Fibroblast of peridontal ligament (primary cell): ENCODE data around the gene USP37.

ENCODE experiments used
- DNase-seq: peaks from one replicate; pipeline ENCODE4 v3.0.0-alpha.2; 2010; ENCODE audit errors: extremely low read depth

The USP37 gene

DNA sequence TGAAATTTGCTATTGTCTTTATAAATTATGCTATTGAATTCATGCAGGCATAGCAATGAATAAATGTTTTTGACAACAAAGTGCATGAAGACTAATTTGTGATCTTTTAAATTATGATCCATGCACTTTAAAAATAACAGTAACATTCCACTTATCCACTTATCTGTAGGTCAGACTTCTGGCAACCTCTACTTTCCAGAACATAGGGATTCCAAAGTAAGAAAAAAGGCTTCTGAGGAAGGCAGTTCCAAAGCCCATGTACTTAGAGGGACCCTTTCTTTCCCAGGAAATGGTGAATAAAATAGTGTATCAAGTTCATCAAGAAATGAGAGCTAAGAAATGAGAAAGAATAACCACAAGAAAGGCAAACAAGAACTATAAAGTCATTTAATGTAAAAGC lies 90.9 kb downstream of the USP37 start:
- no peak for DNase-seq

DNA sequence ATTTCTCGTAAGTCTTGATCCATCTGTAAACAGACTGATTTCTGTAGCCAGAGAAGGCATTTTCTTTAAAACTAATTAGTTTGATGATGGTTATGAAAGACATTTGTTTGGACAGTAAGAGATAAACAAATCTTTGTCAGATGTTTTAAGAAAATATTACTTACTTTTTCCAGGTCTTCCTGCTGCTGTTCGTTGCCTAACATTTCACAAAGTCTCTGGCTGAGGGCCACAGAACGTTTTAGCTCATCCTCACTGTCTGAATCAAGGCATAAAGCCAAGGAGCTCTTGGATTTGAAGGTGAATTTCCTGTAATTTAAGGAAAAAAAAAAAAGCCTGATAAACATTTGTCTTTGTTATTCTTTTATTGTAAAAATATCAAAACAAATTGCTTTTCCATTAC lies 91.5 kb downstream of the USP37 start:
- peak; percentile 10 for DNase-seq

GRCh38 chr2:218474527-218474926 lies 93.6 kb downstream of the USP37 start:
- DNase-seq, result no peak

DNA sequence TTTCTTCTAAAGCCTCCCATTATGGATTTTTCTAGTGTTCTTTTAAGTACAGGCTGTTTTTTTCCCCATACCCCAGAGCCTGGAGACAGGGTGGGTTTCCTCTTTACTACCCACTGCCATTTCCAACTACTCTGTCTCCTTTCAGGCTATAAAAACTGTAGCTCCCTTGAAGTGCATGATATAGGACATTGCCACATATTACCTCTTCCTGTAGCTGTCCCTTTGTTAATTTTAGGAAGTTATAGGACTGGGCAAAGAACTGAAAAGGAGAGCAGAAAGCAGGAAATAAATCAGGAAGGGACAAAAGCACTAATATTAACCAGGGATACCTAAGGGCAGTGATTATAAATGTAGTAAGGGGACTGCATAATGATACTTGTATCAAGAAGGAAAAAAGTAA lies 95.2 kb downstream of the USP37 start:
- DNase-seq, result no peak

DNA sequence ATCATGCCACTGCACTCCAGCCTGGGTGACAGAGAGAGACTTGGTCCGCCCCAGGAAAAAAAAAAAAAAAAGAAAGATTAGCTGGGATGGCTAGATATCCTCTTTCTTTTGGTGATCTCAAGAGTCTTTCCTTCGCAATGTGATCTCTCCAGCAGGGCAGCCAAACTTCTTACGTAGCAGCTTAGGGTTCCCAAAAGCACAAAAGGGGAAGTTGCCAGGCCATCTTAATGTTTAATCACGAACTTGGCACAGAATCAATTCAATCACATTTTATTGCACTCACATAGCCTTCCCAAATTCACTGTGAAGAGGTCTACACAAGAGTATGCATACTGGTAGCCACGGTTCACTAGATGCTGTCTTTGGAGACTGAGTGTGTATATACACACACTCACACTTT lies 96.2 kb downstream of the USP37 start:
- no peak for DNase-seq

- no peak for DNase-seq
Measured at GRCh38 chr2:218471036-218471435, 97.1 kb downstream of the USP37 start.

DNA sequence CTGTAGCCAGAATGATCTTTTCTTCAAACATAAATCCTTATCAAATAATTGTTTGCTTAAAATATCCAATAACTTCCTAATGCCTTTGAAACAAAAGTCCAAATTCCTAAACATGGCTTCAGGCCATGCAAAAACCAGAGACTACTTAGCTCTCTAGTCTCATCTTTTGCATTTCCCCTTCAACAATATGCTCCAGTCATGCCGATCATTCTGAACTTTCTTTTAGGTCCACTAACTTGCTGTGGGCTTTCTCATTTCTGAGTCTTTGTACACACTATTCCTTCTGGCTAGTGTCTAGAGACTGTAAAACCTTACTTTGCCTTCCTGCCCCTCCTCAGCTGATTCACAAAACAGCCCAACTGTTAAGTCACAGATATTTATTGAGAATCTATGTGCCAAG lies 97.7 kb downstream of the USP37 start:
- DNase-seq, result no peak

DNA sequence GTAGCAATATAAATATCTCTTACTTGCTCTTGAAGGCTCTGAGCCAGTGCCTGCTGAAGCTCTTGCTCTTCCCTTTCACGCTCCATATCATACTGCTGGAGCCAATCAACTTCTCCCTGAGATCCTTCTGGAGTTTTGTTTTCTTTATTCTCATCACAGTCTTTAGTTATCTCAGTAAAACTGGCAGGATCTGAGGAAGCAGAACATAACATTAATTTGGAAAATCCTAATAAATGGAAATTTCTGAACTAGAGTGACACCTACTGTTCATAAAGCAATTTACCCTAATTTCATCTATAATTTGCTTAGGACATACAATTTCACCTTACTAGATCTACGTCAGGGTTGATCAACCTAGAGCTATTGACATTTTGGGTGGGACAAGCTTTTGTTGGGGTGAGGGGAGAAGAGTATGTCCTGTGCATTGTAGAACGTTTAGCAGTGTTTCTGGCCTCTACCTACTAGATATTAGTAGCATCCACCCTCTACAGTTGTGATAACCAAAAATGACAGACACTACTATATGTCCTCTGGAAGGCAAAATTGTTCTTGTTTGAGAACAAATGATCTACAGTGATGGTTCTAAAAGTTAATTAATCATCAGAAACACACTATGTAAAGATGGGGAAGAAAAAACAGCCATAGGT lies 102.0 kb downstream of the USP37 start:
- DNase-seq, result peak; percentile 60

- DNase-seq, result no peak
Measured at GRCh38 chr2:218458598-218458997, 109.6 kb downstream of the USP37 start.

GRCh38 chr2:218456849-218457248 lies 111.3 kb downstream of the USP37 start:
- DNase-seq, result no peak

DNA sequence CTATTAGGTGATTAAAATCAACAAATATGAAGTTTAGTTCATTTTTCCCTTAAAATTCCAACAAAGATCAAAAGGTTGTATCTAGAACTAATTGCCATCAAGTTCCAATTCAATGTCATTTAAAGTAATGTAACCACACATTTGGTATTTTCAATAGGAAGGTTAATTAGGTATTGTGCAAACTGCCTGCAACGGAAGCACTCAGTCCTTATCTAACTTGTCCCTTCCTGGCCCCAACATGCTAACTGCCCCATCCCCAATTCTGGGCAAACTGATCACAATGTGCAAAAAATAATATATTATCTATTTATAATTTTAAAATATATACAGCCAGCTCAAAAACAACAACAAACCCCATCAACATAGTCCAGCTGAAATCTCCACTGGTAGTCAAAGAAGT lies 116.1 kb downstream of the USP37 start:
- DNase-seq, result no peak

GRCh38 chr2:218448934-218449333 lies 119.2 kb downstream of the USP37 start:
- DNase-seq, result peak; percentile 7

GRCh38 chr2:218447072-218447471 lies 121.1 kb downstream of the USP37 start:
- no peak for DNase-seq

GRCh38 chr2:218446547-218446946 lies 121.6 kb downstream of the USP37 start:
- DNase-seq, result no peak

GRCh38 chr2:218445602-218446001 lies 122.5 kb downstream of the USP37 start:
- no peak for DNase-seq

GRCh38 chr2:218444692-218445357 lies 123.3 kb downstream of the USP37 start:
- no peak for DNase-seq

GRCh38 chr2:218438596-218438995 lies 129.6 kb downstream of the USP37 start:
- peak; percentile 4 for DNase-seq

DNA sequence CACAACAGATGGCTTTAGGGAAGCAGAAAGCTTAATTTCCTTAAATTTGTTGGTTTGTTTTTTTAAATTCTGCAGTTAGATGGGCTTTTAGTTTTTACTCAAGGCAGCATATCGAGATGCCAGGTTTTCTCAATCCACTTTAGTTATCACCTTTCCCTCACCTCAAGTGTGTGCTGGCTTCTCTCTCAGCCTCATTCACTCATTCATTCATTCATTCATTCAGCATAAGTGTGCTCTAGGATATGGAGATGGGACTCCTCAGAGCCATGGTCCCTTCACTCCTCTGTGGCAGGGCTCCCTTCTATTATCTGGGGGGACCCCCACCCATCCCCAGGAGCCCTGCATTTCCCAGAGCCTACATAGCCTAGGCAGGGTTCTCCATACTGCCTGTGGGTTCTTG lies 130.2 kb downstream of the USP37 start:
- DNase-seq, result no peak

GRCh38 chr2:218436992-218437391 lies 131.2 kb downstream of the USP37 start:
- no peak for DNase-seq

DNA sequence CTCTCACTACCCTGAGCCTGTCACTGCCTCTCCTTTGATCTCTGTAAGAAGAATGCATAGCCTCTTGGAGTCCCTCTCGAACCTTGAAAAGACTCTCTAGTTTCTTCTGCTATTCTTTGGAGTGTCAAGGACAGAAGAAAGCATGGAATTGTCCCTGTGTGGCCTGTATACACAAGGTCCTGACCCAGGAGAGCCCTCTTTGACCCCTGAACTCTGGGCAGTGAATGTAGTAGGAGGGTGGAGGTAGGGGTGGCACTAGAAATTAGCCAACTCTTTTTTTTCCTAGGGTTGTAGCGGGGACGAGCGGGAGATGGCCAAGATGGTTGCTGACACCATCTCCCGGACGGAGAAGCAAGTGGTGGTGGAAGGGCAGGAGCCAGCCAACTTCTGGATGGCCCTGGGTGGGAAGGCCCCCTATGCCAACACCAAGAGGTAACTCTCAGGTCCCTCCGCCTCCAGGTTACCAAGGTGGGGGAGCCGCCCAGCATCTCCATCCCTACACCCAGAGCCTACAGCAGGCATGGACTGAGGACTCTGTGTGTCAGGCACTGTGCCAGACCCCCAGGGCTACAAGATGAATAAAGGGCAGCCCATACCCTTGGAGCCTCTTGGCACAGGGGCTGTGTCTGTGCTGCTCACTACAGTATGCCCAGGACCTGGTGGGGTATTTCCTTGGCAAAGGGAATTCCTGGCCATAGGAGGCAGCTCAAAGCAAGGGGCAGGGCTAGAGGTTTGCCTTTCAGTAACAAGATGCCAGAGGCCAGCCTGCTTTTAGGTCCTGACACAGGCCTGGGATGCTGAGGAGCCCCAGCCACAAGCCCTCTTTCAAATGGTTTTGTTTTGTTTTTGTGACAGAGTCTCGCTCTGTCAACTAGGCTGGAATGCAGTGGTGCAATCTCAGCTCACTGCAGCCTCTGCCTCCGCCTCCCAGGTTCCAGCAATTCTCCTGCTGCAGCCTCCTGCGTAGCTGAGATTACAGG lies 132.9 kb downstream of the USP37 start:
- no peak for DNase-seq

- DNase-seq, result no peak
Measured at GRCh38 chr2:218434456-218434855, 133.7 kb downstream of the USP37 start.

- no peak for DNase-seq
Measured at GRCh38 chr2:218432676-218433365, 135.3 kb downstream of the USP37 start.
